Central memory CD8-positive, alpha-beta T cell (primary cell): ENCODE results near the gene PITX1.

ENCODE experiments used
- ATAC-seq: fragments of 150-1000 bp; cut with Tn5 transposase; replicated peaks from 2 replicates; pipeline ENCODE4 v1.10.0; 2022; ENCODE audit warnings: mild to moderate bottlenecking, moderate FRiP score, moderate number of reproducible peaks; ENCODE audit not compliant: poor library complexity, severe bottlenecking; ENCODE audit errors: extremely low read depth
- DNase-seq, 2 donors: peaks; one replicate each; pipeline ENCODE4 v3.0.0; 2021; ENCODE audit warnings: low spot score in 2 of 2
- H3K27ac Mint-ChIP-seq: one replicate; pipeline ENCODE4 v1.8.0; 2022; ENCODE audit warnings: low read depth, mild to moderate bottlenecking, moderate library complexity, mixed read lengths
- H3K27me3 Mint-ChIP-seq: one replicate; pipeline ENCODE4 v1.8.0; 2022; ENCODE audit warnings: mixed read lengths
- H3K36me3 Mint-ChIP-seq: one replicate; pipeline ENCODE4 v1.8.0; 2022; ENCODE audit warnings: mild to moderate bottlenecking, moderate library complexity, mixed read lengths; ENCODE audit not compliant: insufficient read depth
- H3K4me1 Mint-ChIP-seq: one replicate; pipeline ENCODE4 v1.8.0; 2022; ENCODE audit warnings: mixed read lengths
- H3K4me3 Mint-ChIP-seq: one replicate; pipeline ENCODE4 v1.8.0; 2022; ENCODE audit warnings: mild to moderate bottlenecking, moderate library complexity, mixed read lengths
- H3K9me3 Mint-ChIP-seq: one replicate; pipeline ENCODE4 v1.8.0; 2022; ENCODE audit warnings: mixed read lengths

Gene PITX1

GRCh38 chr5:135036405-135036804 lies 2.4 kb upstream of the PITX1 start:
- Mint-ChIP-seq H3K36me3 (no peaks in the 10 kb centered on the region), H3K4me3 (no peak overlapping the region), H3K27ac (no peak overlapping the region), H3K4me1 (peaks cover 21% of the 10 kb centered on the region), H3K27me3 (peaks cover 83% of the 10 kb centered on the region), H3K9me3 (no peaks in the 10 kb centered on the region)
- no peak for DNase-seq
- no peak for ATAC-seq

DNA sequence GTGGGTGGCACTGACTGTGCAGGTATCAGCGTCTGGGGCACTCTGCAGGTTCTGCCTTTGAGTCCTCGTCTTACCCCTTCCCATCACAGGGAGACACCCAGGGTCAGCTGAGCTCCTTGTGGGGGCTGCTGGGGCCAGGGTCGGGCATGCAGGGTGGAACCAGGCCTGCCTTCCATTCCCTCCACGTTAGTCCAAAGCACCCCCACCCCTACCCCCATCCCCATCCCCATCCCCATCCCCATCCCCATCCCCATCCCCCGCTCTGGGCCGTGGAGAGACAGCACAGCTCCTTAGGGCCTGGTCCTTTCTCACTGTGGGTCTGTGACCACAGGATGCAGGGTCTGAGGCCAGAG lies 1.6 kb upstream of the PITX1 start:
- no peak overlapping the region for H3K4me3 Mint-ChIP-seq
- H3K4me1 Mint-ChIP-seq, result peaks cover 21% of the 10 kb centered on the region
- H3K27ac Mint-ChIP-seq, result no peak overlapping the region
- H3K27me3 Mint-ChIP-seq, result peaks cover 83% of the 10 kb centered on the region
- DNase-seq (no peak), ATAC-seq (no peak)
- H3K9me3 Mint-ChIP-seq, result no peaks in the 10 kb centered on the region
- H3K36me3 Mint-ChIP-seq, result no peaks in the 10 kb centered on the region

- Mint-ChIP-seq H3K4me3 (peak overlapping the region; percentile 69), H3K27me3 (peaks cover 83% of the 10 kb centered on the region), H3K9me3 (no peaks in the 10 kb centered on the region), H3K27ac (no peak overlapping the region), H3K4me1 (peaks cover 26% of the 10 kb centered on the region), H3K36me3 (no peaks in the 10 kb centered on the region)
- ATAC-seq (no peak), DNase-seq (no peak)
Observed at GRCh38 chr5:135034963-135035677, 1.1 kb upstream of the PITX1 start.

DNA sequence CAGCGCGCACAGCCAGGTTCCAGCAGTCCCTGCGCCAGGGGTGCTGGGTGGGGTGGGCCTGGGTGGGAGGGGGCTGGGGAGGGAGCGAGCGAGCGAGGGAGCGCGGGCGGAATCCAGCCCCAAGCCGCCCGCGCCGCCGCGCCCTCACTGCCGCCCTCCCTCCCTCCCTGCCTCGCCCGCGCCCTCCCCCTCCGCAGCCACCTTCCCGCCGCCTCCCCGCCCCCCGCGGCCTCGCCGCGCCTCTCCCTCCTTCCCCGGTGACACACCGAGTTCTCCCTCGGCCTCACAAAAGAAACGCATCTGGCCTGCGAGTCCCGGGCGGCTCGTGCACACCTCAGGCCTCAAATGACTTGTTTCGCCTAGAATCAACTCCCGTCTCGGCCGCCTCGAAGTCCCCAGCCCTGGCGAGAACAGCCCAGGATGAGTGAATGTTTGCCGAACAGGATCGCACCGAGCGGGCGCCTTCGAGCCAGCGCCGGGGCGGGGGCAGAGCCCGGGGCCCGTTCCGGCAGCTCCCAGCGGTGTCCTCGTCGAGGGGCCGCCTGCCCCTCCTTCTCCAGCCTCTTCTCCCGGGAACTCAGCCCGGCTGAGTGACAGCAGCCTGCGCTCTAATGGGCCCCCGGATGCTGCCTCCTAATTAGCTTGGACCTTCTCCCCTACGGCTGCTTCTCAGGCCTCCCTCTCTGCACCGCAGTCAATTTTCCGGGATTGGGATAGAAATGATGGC lies 371 bp upstream of the PITX1 start:
- Mint-ChIP-seq H3K27me3 (peaks cover 89% of the 10 kb centered on the region), H3K4me3 (peak overlapping the region; percentile 69), H3K27ac (peak overlapping the region; percentile 46), H3K9me3 (no peaks in the 10 kb centered on the region), H3K4me1 (peaks cover 30% of the 10 kb centered on the region), H3K36me3 (peaks cover 2% of the 10 kb centered on the region)
- no peak for DNase-seq
- no peak for ATAC-seq

DNA sequence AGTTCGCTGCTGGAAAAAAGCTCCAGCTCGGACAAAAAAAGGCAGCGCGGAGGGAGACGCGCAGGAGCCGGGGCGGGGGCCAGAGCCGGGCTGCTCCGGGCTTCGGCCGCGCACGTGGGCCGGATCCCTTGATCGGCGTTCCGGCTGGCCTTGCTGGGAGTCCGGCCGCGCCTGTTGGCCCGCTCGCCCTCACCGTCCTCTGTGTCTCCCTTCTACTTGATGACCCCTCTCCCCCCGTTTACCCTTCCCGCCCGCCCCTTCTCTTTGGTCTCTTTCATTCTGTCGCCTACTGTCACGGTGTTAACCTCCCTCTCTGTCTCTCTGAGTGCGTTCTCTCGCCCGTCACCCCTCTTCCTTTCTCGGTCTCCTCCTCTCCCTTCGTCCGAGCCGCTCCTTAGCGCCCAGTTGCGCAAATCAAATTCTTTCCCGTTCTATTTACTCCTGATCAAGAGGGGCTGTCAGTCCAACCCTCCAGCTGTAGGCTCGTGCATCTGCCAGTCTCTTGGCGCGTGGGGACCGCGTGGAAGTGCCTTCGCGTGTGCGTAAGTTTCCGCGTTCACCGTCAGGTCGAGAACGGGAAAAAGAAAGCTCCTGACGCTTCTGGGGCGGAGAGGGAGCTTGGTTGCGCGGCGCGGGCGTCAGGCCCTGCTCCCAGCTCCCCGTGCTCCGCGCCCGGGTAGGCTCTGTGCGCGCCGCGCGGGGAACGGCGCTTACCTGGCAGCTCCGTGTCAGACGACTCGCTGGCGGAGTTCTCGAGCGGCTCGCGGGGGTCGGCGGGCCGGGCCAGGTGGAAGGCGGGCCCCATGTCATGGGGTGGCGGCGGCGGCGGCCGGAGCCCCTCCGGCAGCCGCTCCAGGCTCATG lies 798 bp downstream of the PITX1 start:
- H3K27me3 Mint-ChIP-seq, result peaks cover 93% of the 10 kb centered on the region
- DNase-seq, result no peak

GRCh38 chr5:135032695-135032998 lies 1.4 kb downstream of the PITX1 start:
- Mint-ChIP-seq H3K36me3 (peaks cover 2% of the 10 kb centered on the region), H3K4me3 (no peak overlapping the region), H3K27ac (no peak overlapping the region), H3K27me3 (peaks cover 89% of the 10 kb centered on the region), H3K9me3 (no peaks in the 10 kb centered on the region), H3K4me1 (peaks cover 32% of the 10 kb centered on the region)
- no peak for ATAC-seq
- no peak for DNase-seq

More for the DNA sequence above, 798 bp downstream of the PITX1 start:
- no peak overlapping the region for H3K27ac Mint-ChIP-seq
- H3K4me3 Mint-ChIP-seq, result peak overlapping the region; percentile 45
- H3K4me1 Mint-ChIP-seq, result peaks cover 32% of the 10 kb centered on the region
- no peak for ATAC-seq
- peaks cover 2% of the 10 kb centered on the region for H3K36me3 Mint-ChIP-seq
- no peaks in the 10 kb centered on the region for H3K9me3 Mint-ChIP-seq

GRCh38 chr5:135031813-135032694 lies 2.0 kb downstream of the PITX1 start:
- H3K27ac Mint-ChIP-seq, result no peak overlapping the region
- H3K9me3 Mint-ChIP-seq, result no peaks in the 10 kb centered on the region
- peaks cover 89% of the 10 kb centered on the region for H3K27me3 Mint-ChIP-seq
- peaks cover 2% of the 10 kb centered on the region for H3K36me3 Mint-ChIP-seq
- no peak for ATAC-seq
- peaks cover 32% of the 10 kb centered on the region for H3K4me1 Mint-ChIP-seq
- no peak for DNase-seq
- peak overlapping the region; percentile 19 for H3K4me3 Mint-ChIP-seq

GRCh38 chr5:135030956-135031812 lies 2.8 kb downstream of the PITX1 start:
- Mint-ChIP-seq H3K4me3 (no peak overlapping the region), H3K27me3 (peaks cover 89% of the 10 kb centered on the region), H3K9me3 (no peaks in the 10 kb centered on the region), H3K27ac (no peak overlapping the region), H3K36me3 (peaks cover 2% of the 10 kb centered on the region), H3K4me1 (peaks cover 32% of the 10 kb centered on the region)
- DNase-seq, result no peak
- no peak for ATAC-seq

GRCh38 chr5:135030123-135030955 lies 3.7 kb downstream of the PITX1 start:
- H3K27ac Mint-ChIP-seq, result no peak overlapping the region
- DNase-seq (no peak), ATAC-seq (no peak)
- no peaks in the 10 kb centered on the region for H3K9me3 Mint-ChIP-seq
- peaks cover 89% of the 10 kb centered on the region for H3K27me3 Mint-ChIP-seq
- H3K4me1 Mint-ChIP-seq, result peaks cover 32% of the 10 kb centered on the region
- H3K4me3 Mint-ChIP-seq, result peak overlapping the region; percentile 32
- H3K36me3 Mint-ChIP-seq, result peaks cover 2% of the 10 kb centered on the region

DNA sequence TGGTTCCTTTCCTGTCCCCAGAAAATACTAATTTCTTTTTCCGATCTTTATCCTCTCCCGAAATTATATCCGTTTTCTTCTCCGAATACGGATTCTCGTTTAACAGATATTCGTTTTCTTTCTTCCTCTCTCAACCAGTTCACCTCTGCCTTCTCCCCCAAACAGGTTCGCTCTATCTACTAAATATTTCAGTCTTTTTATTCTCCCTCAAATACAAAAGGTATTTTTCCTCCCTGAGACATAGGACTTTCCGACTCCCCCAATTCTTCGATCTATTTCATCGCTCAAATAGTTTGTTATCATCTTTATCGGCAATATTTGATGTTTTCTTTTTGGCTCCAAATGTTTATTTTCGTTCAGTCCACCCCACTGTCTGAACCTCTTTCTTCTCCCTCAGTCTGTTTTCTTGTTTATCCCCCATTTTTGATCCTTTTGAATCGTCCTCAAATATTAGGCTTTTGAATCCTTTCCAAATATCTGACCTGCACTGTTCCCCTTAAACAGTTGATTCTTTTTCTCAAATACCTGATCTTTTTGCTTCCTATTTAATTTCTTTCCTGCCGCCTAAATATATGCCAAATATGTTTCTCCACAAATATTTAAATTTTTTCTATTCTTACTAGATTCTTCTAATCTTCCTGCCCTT lies 4.4 kb downstream of the PITX1 start:
- peaks cover 2% of the 10 kb centered on the region for H3K36me3 Mint-ChIP-seq
- peaks cover 84% of the 10 kb centered on the region for H3K27me3 Mint-ChIP-seq
- DNase-seq, result no peak
- no peak for ATAC-seq
- no peak overlapping the region for H3K4me3 Mint-ChIP-seq
- no peak overlapping the region for H3K27ac Mint-ChIP-seq
- H3K4me1 Mint-ChIP-seq, result peaks cover 24% of the 10 kb centered on the region
- no peaks in the 10 kb centered on the region for H3K9me3 Mint-ChIP-seq
